ENCODE measurements around the gene MACO1.

The MACO1 gene

GRCh38 chr1:25516686-25517085 is 86.0 kb downstream of the MACO1 start:
- no peaks in the 10 kb centered on the region for H3K79me2 ChIP-seq (ENCODE audit: control insufficient read depth, low read length)
- H3K27ac ChIP-seq (ENCODE audit: low read depth, low read length) = no peak overlapping the region
- H3K27me3 ChIP-seq (ENCODE audit: control insufficient read depth, low read length) = no peaks in the 10 kb centered on the region
- no peaks in the 10 kb centered on the region for H4K20me1 ChIP-seq (ENCODE audit: control insufficient read depth, insufficient read depth, low read depth, low read length)
- H3K9me3 ChIP-seq (ENCODE audit: control insufficient read depth, insufficient read depth, low read length) = no peaks in the 10 kb centered on the region
- no peak overlapping the region for H3K4me2 ChIP-seq (ENCODE audit: low read length)
- H3F3A ChIP-seq (ENCODE audit: control insufficient read depth, insufficient read depth) = no peaks in the 10 kb centered on the region
- 0 out of 2 replicates have a peak, but pooled peaks cover 2% of the 10 kb centered on the region for H3K4me1 ChIP-seq (ENCODE audit: control insufficient read depth, low read length)
- TF ChIP-seq, protein P1, sequence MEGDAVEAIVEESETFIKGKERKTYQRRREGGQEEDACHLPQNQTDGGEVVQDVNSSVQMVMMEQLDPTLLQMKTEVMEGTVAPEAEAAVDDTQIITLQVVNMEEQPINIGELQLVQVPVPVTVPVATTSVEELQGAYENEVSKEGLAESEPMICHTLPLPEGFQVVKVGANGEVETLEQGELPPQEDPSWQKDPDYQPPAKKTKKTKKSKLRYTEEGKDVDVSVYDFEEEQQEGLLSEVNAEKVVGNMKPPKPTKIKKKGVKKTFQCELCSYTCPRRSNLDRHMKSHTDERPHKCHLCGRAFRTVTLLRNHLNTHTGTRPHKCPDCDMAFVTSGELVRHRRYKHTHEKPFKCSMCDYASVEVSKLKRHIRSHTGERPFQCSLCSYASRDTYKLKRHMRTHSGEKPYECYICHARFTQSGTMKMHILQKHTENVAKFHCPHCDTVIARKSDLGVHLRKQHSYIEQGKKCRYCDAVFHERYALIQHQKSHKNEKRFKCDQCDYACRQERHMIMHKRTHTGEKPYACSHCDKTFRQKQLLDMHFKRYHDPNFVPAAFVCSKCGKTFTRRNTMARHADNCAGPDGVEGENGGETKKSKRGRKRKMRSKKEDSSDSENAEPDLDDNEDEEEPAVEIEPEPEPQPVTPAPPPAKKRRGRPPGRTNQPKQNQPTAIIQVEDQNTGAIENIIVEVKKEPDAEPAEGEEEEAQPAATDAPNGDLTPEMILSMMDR (IDR thresholded peaks at IDR 0.05; ENCODE audit: low read depth, low read length, poor library complexity, severe bottlenecking) = no peak
- no peak for TF ChIP-seq EZH2phosphoT487 (IDR thresholded peaks at IDR 0.05; ENCODE audit: borderline replicate concordance, low read length)
- no peak overlapping the region for H3K4me3 ChIP-seq (ENCODE audit: low read length)
- H3K9me2 ChIP-seq (replicated peaks; ENCODE audit: control insufficient read depth, low read length) = no peaks in the 10 kb centered on the region
- no peaks in the 10 kb centered on the region for H3K36me3 ChIP-seq (ENCODE audit: control insufficient read depth, low read length)

- Histone ChIP-seq H3K36me3 (ENCODE audit: control insufficient read depth, low read length) (no peaks in the 10 kb centered on the region), H3K4me1 (ENCODE audit: control insufficient read depth, low read length) (0 out of 2 replicates have a peak, but pooled peaks cover 2% of the 10 kb centered on the region), H3K79me2 (ENCODE audit: control insufficient read depth, low read length) (no peaks in the 10 kb centered on the region), H3K4me2 (ENCODE audit: low read length) (no peak overlapping the region), H3K27me3 (ENCODE audit: control insufficient read depth, low read length) (no peaks in the 10 kb centered on the region), H3K9me2 (replicated peaks; ENCODE audit: control insufficient read depth, low read length) (no peaks in the 10 kb centered on the region), H3K9me3 (ENCODE audit: control insufficient read depth, insufficient read depth, low read length) (no peaks in the 10 kb centered on the region), H4K20me1 (ENCODE audit: control insufficient read depth, insufficient read depth, low read depth, low read length) (no peaks in the 10 kb centered on the region), H3F3A (ENCODE audit: control insufficient read depth, insufficient read depth) (no peaks in the 10 kb centered on the region), H3K4me3 (ENCODE audit: low read length) (no peak overlapping the region), H3K27ac (ENCODE audit: low read depth, low read length) (no peak overlapping the region)
- TF ChIP-seq, protein P1 (IDR thresholded peaks at IDR 0.05; ENCODE audit: low read depth, low read length, poor library complexity, severe bottlenecking) = no peak
- no peak for TF ChIP-seq EZH2phosphoT487 (IDR thresholded peaks at IDR 0.05; ENCODE audit: borderline replicate concordance, low read length)
Observed at GRCh38 chr1:25517476-25518394, 87.0 kb downstream of the MACO1 start.

- Histone ChIP-seq H3F3A (ENCODE audit: control insufficient read depth, insufficient read depth) (no peaks in the 10 kb centered on the region), H3K27me3 (ENCODE audit: control insufficient read depth, low read length) (no peaks in the 10 kb centered on the region), H3K4me1 (ENCODE audit: control insufficient read depth, low read length) (0 out of 2 replicates have a peak, but pooled peaks cover 2% of the 10 kb centered on the region), H4K20me1 (ENCODE audit: control insufficient read depth, insufficient read depth, low read depth, low read length) (no peaks in the 10 kb centered on the region), H3K79me2 (ENCODE audit: control insufficient read depth, low read length) (no peaks in the 10 kb centered on the region), H3K4me3 (ENCODE audit: low read length) (no peak overlapping the region), H3K36me3 (ENCODE audit: control insufficient read depth, low read length) (no peaks in the 10 kb centered on the region), H3K9me3 (ENCODE audit: control insufficient read depth, insufficient read depth, low read length) (no peaks in the 10 kb centered on the region), H3K27ac (ENCODE audit: low read depth, low read length) (no peak overlapping the region), H3K4me2 (ENCODE audit: low read length) (no peak overlapping the region), H3K9me2 (replicated peaks; ENCODE audit: control insufficient read depth, low read length) (no peaks in the 10 kb centered on the region)
- TF ChIP-seq EZH2phosphoT487 (IDR thresholded peaks at IDR 0.05; ENCODE audit: borderline replicate concordance, low read length) = no peak
- TF ChIP-seq, protein P1 (IDR thresholded peaks at IDR 0.05; ENCODE audit: low read depth, low read length, poor library complexity, severe bottlenecking) = no peak
Observed at GRCh38 chr1:25519624-25520023, 88.9 kb downstream of the MACO1 start.

All from DOHH2 (cell line).